Neural cell (in vitro differentiated cells): ENCODE measurements around the gene TMEM134. TPM values are rescaled to one million over a fixed set of nuclear protein-coding genes. Genes with fewer than 3 reads are reported as not detected.
A peak's percentile ranks its signal among the peaks of the same experiment; 100 is the strongest.

Source experiments
- H2AFZ ChIP-seq: fragments of 200-600, 300-800 bp; sonication (generic), shearing (Covaris generic); 2 replicates; pipeline ENCODE4 v1.6.0; 2014; ENCODE audit warnings: low read depth, mild to moderate bottlenecking, antibody characterized with exemption, low read length, moderate library complexity
- H3F3A ChIP-seq: fragments of 200-600 bp; shearing (Covaris generic); 2 replicates; pipeline ENCODE4 v1.6.1; 2016; ENCODE audit warnings: mild to moderate bottlenecking, moderate library complexity, mixed read lengths, antibody characterized with exemption, low read length; ENCODE audit not compliant: insufficient read depth, poor library complexity, severe bottlenecking
- H3K27ac ChIP-seq: fragments of 200-600, 300-800 bp; sonication (generic), shearing (Covaris generic); 2 replicates; pipeline ENCODE4 v1.5.1; 2014; ENCODE audit warnings: mild to moderate bottlenecking, low read length, moderate library complexity
- H3K27me3 ChIP-seq: fragments of 300-800, 200-600 bp; sonication (generic), shearing (Covaris generic); 2 replicates; pipeline ENCODE4 v1.6.0; 2014; ENCODE audit warnings: mild to moderate bottlenecking, low read depth, low read length, moderate library complexity; ENCODE audit not compliant: insufficient read depth
- H3K36me3 ChIP-seq: fragments of 300-800, 200-600 bp; sonication (generic), shearing (Covaris generic); 2 replicates; pipeline ENCODE4 v1.5.1; 2014; ENCODE audit warnings: mild to moderate bottlenecking, antibody characterized with exemption, low read length, moderate library complexity; ENCODE audit not compliant: insufficient read depth
- H3K4me2 ChIP-seq: fragments of 300-800, 200-600 bp; sonication (generic), shearing (Covaris generic); 2 replicates; pipeline ENCODE4 v1.6.0; 2014; ENCODE audit warnings: mild to moderate bottlenecking, low read length
- H3K4me3 ChIP-seq: fragments of 300-800, 200-600 bp; sonication (generic), shearing (Covaris generic); 2 replicates; pipeline ENCODE4 v1.5.1; 2014; ENCODE audit warnings: mild to moderate bottlenecking, low read length, moderate library complexity
- H3K79me2 ChIP-seq: fragments of 200-600 bp; shearing (Covaris generic); replicated peaks from 2 replicates; pipeline ENCODE4 v1.6.0; 2014; ENCODE audit warnings: mild to moderate bottlenecking, low read length, moderate library complexity; ENCODE audit not compliant: insufficient read depth
- H3K9ac ChIP-seq: fragments of 300-800, 200-600 bp; sonication (generic), shearing (Covaris generic); 2 replicates; pipeline ENCODE4 v1.6.1; 2016; ENCODE audit warnings: mild to moderate bottlenecking, low read length, mixed read lengths
- H3K9me2 ChIP-seq: fragments of 200-600 bp; shearing (Covaris generic); 2 replicates; pipeline ENCODE4 v1.6.1; 2016; ENCODE audit warnings: mild to moderate bottlenecking, low read length, mixed read lengths; ENCODE audit not compliant: insufficient read depth
- H3K9me3 ChIP-seq: fragments of 200-600, 300-800 bp; sonication (generic), shearing (Covaris generic); 2 replicates; pipeline ENCODE4 v1.6.1; 2016; ENCODE audit warnings: mild to moderate bottlenecking, mixed run types, low read length, moderate library complexity, mixed read lengths
- H4K20me1 ChIP-seq: fragments of 200-600 bp; shearing (Covaris generic); 2 replicates; pipeline ENCODE4 v1.6.1; 2016; ENCODE audit warnings: mild to moderate bottlenecking, mixed run types; ENCODE audit not compliant: insufficient read depth
- EP300 ChIP-seq: fragments of 450-650 bp; conservative IDR thresholded peaks from 2 replicates; pipeline ENCODE4 v1.6.1; 2014; ENCODE audit warnings: antibody characterized with exemption, mild to moderate bottlenecking, moderate library complexity; ENCODE audit not compliant: poor library complexity, severe bottlenecking
- EZH2 ChIP-seq: fragments of 200-600, 300-800 bp; shearing (Covaris generic), sonication (generic); IDR thresholded peaks from 2 replicates; pipeline ENCODE4 v1.6.1; 2014; ENCODE audit warnings: antibody characterized with exemption, low read length, borderline replicate concordance, mild to moderate bottlenecking; ENCODE audit not compliant: insufficient read depth, poor library complexity, severe bottlenecking
- MXI1 ChIP-seq: fragments of 450-650 bp; conservative IDR thresholded peaks from 2 replicates; pipeline ENCODE4 v1.6.1; 2014; ENCODE audit warnings: antibody characterized with exemption, mild to moderate bottlenecking; ENCODE audit not compliant: poor library complexity, severe bottlenecking
- POLR2AphosphoS5 ChIP-seq: IDR thresholded peaks from 2 replicates; pipeline ENCODE4 v1.6.1; 2012
- RAD21 ChIP-seq: fragments of 450-650 bp; conservative IDR thresholded peaks from 2 replicates; pipeline ENCODE4 v1.6.1; 2014; ENCODE audit warnings: antibody characterized with exemption, mild to moderate bottlenecking, moderate library complexity
- SMC3 ChIP-seq: fragments of 450-650 bp; conservative IDR thresholded peaks from 2 replicates; pipeline ENCODE4 v1.6.1; 2014; ENCODE audit warnings: antibody characterized with exemption, mild to moderate bottlenecking, moderate library complexity; ENCODE audit not compliant: poor library complexity
- TAF1 ChIP-seq: IDR thresholded peaks from 2 replicates; pipeline ENCODE4 v1.6.1; 2012; ENCODE audit warnings: low read depth
- polyA plus RNA-seq: library from polyadenylated mRNA; depleted of rRNA; stranded (reverse); fragments of >200 nt; gene quantifications from 2 replicates; pipeline ENCODE4 v1.2.3, GENCODE V29; 2014
- TF ChIP-seq, protein P1 (sequence below): IDR thresholded peaks from 2 replicates; pipeline ENCODE4 v1.6.1; 2012; ENCODE audit warnings: borderline replicate concordance
- TF ChIP-seq, protein P2 (sequence below): fragments of 450-650 bp; IDR thresholded peaks from 2 replicates; pipeline ENCODE4 v1.5.1; 2014; ENCODE audit warnings: antibody characterized with exemption, mild to moderate bottlenecking, moderate library complexity; ENCODE audit not compliant: poor library complexity, severe bottlenecking

TMEM134 gene
- polyA plus RNA-seq, 1 donor from 2014 or later, result 50.3 TPM

DNA sequence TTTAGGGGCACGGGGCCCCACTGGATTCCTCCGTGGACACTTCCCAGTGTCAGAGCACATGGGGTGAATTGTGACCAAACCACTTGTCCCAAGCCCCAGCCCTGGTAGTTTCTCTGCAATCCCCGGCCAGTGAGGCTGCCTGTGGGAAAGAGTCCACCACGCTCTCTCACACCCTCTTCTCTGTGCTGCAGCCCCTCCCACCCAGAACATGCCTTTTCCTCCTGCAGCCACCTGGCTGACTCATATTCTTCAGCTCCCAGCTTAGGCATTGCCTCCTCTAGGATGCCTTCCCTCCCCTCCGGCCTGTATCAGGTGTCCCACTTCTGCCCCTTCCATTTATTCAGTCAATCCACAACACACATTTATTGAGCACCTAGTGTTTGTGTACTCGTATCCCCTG lies 46.2 kb downstream of the TMEM134 start:
- Histone ChIP-seq H4K20me1 (no peaks in the 10 kb centered on the region), H3K9ac (no peak overlapping the region), H2AFZ (no peak overlapping the region), H3K27me3 (no peaks in the 10 kb centered on the region), H3K79me2 (no peaks in the 10 kb centered on the region), H3F3A (no peaks in the 10 kb centered on the region), H3K36me3 (no peaks in the 10 kb centered on the region), H3K9me3 (no peaks in the 10 kb centered on the region), H3K9me2 (no peaks in the 10 kb centered on the region), H3K4me3 (no peak overlapping the region), H3K4me2 (no peak overlapping the region), H3K27ac (no peak overlapping the region)
- TF ChIP-seq, protein P1, sequence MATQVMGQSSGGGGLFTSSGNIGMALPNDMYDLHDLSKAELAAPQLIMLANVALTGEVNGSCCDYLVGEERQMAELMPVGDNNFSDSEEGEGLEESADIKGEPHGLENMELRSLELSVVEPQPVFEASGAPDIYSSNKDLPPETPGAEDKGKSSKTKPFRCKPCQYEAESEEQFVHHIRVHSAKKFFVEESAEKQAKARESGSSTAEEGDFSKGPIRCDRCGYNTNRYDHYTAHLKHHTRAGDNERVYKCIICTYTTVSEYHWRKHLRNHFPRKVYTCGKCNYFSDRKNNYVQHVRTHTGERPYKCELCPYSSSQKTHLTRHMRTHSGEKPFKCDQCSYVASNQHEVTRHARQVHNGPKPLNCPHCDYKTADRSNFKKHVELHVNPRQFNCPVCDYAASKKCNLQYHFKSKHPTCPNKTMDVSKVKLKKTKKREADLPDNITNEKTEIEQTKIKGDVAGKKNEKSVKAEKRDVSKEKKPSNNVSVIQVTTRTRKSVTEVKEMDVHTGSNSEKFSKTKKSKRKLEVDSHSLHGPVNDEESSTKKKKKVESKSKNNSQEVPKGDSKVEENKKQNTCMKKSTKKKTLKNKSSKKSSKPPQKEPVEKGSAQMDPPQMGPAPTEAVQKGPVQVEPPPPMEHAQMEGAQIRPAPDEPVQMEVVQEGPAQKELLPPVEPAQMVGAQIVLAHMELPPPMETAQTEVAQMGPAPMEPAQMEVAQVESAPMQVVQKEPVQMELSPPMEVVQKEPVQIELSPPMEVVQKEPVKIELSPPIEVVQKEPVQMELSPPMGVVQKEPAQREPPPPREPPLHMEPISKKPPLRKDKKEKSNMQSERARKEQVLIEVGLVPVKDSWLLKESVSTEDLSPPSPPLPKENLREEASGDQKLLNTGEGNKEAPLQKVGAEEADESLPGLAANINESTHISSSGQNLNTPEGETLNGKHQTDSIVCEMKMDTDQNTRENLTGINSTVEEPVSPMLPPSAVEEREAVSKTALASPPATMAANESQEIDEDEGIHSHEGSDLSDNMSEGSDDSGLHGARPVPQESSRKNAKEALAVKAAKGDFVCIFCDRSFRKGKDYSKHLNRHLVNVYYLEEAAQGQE, result no peak
- no peak for TF ChIP-seq SMC3

DNA sequence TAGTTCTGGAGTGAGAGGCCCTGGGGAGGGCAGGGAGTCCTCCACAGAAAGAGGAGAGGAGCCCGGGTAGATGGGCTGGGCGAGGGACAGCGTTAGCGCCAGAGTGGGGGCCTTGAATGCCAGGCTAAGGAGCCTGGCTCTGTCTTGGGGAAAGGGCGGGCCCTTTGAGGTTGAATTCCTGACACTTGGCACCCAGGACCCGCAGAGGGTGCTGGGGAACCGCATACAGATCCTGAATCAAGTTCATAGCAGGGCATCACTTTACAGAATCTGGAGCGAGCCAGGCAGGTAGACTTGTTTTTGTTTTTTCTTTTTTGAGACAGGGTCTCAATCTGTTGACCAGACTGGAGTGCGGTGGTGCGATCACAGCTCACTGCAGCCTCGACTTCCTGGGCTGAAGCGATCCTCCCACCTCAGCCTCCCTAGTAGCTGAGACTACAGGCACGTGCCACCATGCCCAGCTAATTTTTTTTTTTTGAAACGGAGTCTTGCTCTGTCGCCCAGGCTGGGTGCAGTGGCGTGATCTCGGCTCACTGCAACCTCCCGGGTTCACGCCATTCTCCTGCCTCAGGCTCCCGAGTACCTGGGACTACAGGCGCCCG lies 47.5 kb downstream of the TMEM134 start:
- Histone ChIP-seq H3K9me3 (no peaks in the 10 kb centered on the region), H3K4me3 (peak overlapping the region; percentile 57), H3K9me2 (no peaks in the 10 kb centered on the region), H3K27ac (no peak overlapping the region), H3F3A (no peaks in the 10 kb centered on the region), H3K27me3 (peaks cover 4% of the 10 kb centered on the region), H3K4me2 (no peak overlapping the region), H3K79me2 (no peaks in the 10 kb centered on the region), H3K36me3 (no peaks in the 10 kb centered on the region), H2AFZ (no peak overlapping the region), H4K20me1 (no peaks in the 10 kb centered on the region), H3K9ac (no peak overlapping the region)
- TF ChIP-seq SMC3 (no peak), TAF1 (no peak), MXI1 (no peak), RAD21 (no peak), EZH2 (no peak), POLR2AphosphoS5 (no peak), EP300 (no peak)
- TF ChIP-seq, protein P2, sequence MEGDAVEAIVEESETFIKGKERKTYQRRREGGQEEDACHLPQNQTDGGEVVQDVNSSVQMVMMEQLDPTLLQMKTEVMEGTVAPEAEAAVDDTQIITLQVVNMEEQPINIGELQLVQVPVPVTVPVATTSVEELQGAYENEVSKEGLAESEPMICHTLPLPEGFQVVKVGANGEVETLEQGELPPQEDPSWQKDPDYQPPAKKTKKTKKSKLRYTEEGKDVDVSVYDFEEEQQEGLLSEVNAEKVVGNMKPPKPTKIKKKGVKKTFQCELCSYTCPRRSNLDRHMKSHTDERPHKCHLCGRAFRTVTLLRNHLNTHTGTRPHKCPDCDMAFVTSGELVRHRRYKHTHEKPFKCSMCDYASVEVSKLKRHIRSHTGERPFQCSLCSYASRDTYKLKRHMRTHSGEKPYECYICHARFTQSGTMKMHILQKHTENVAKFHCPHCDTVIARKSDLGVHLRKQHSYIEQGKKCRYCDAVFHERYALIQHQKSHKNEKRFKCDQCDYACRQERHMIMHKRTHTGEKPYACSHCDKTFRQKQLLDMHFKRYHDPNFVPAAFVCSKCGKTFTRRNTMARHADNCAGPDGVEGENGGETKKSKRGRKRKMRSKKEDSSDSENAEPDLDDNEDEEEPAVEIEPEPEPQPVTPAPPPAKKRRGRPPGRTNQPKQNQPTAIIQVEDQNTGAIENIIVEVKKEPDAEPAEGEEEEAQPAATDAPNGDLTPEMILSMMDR, result no peak
- TF ChIP-seq, protein P1, result no peak
